ENCODE data around the gene PPFIBP1.
"Not testable (repeated sequence)": the region's sequence is repeated elsewhere in the genome, so short reads cannot be mapped to it uniquely, and the experiment has no call there.

DNA sequence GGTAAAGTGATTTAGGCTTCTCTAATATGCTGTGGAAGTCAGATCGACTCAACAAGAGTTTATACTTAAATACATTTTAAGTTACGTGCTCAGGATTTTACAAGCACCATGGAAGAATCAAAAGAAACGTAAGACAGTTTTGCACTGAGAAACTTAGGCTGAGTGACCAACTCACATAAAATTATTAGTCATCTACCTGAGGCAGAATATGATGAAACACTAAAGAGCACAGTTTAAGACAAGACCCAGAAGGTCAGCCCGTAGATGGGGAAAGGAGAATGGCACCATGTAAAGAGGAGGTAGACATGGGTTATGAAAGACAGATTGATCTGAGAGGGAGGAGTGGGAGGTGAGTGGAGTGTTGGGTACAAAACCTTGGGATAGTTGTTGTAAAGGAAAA is 118.4 kb downstream of the PPFIBP1 start:
- TF ChIP-seq POLR2A, POLR2AphosphoS5 (IDR thresholded peaks at IDR 0.05): not testable (repeated sequence)
